Stimulated activated CD4-positive, alpha-beta T cell treated with anti-CD3 and anti-CD28 coated beads, Interleukin-12 subunit alpha, Interleukin-12 subunit beta, amount 100 ng/mL, for 24 hours (primary cell): Measurements from ENCODE around the gene AHCYL2.

Source experiments
- DNase-seq, 2 experiments: peaks; one replicate each; pipeline ENCODE4 v3.0.0-alpha.2; 2020; ENCODE audit warnings: low read depth in 2 of 2

The AHCYL2 gene

DNA sequence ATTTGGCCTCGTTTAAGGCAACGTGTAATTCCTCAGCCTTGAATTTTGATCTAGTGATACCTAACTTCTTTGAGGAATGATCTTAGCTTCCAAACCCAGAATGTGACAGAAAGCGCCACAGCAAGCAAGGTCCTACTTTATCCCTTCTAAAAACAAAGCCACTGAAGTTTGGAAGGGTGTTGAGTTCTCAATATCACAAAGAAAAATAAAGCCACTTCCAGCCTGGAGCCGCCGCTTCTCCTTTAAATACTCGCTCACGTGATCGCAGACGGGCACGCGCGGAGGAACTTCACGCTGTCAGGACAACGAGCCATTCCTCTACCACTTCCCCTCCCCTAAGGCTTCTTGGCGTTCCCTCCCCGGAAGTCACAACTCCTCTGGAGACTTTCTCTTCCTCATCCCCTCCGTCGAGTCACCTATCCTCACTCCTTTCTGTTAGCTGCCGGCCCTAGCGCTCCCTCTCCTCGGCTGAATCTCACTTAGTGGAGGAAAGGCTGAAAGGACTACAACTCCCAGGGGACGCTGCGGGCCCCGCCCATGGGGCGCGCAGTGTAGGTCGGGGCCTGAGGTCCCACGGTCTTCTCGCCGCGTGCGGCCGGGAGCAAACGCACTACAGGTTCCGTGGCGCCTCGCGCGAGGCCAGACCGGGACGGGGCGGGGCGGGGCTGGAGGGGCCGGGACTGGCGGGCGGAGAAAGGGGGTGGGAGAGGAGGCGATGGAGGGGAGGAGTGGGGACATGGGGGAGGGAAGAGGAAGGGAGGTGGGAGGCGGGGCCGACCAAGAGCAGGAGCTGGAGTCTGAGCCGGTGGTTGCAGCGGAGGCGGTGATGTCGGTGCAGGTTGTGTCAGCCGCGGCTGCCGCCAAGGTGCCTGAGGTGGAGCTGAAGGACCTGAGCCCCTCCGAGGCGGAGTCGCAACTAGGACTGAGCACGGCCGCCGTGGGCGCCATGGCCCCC lies at the start of gene AHCYL2:
Gene AHCYL2 (plus strand): TSS at position 780 of the 955 bp plus-strand sequence.
- peak; percentile 96 for DNase-seq

DNA sequence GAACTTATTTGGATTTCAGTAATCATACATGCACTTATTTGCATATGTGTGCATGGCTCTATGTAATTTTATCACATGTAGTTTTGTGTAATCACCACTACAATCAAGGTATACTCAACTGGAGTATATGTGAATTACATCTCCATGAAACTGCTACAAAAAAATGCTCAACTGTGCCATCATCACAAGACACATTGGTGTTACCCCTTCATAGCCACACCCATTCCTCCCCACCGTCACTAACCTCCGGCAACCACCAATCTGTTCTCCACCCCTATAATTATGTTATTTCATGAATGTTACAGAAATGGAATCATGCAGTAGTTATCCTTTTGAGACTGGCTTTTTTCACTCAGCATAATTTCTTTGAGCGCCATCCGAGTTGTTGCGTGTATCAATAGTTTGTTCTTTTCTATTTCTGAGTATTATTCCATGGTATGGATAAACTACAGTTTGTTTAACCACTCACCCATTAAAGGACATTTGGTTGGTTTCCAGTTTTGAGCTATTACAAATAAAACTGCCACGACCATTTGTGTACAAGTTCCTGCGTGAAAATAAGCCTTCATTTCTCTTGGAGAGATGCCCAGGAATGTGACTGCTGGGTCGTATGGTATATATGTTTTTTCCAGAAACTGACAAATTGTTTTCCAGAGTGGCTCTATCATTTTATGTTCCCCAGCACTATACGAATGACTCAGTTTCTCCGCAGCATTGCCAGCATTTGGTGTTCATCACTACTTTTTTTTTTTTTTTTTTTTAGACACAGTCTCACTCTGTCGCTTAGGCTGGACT lies 47.7 kb upstream of the AHCYL2 start:
- no peak for DNase-seq

DNA sequence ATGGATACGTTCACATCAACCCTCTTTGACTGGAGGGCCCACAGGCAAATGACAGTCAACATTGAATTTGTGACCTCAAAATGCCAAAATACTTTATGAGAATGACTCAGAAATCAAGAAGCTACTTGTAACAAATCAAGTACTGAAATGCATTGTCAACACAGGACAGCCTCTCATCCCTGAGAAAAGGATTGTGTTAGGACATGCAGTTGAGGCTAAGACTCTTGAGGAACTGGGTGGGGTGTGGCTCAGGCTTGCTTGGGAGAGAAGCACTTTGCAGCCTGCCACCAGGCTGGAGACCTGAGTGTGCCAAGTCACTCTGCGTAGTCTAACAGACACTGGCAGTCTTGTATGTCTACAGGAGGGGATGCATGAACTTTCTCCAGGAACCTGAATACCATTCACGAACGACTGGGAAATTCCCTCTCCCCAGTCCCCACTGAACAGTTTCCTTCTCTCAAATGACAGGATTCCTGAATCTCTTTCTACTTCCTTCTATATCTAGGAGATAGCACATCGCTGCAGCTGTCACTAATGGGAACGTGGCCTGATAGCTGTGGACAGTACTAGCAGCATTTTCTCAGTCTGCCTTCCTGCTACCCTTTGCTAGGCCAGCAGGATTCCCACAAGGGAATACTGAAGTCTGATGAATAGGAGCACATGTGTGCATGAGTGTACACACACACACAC lies 39.7 kb upstream of the AHCYL2 start:
- no peak for DNase-seq

DNA sequence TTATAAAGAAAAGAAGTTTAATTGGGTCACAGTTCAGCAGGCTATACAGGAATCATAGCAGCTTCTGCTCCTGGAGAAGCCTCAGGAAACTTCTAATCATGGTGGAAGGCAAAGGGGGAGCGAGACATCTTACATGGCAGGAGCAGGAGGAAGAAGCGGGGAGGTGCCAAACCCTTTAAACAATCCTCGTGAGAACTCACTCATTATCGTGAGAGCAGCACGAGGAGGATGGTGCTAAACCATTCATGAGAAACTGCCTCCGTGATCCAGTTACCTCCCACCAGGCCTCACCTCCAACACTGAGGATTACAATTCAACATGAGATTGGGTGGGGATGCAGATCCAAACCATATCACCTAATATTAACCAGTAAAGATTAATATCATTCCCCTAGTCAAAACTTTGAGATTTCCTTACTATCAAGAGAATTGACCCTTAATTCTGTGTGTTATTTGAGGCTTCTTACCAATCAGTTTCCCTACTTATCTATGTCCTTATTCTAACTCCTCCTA lies 38.0 kb upstream of the AHCYL2 start:
- DNase-seq, result no peak

DNA sequence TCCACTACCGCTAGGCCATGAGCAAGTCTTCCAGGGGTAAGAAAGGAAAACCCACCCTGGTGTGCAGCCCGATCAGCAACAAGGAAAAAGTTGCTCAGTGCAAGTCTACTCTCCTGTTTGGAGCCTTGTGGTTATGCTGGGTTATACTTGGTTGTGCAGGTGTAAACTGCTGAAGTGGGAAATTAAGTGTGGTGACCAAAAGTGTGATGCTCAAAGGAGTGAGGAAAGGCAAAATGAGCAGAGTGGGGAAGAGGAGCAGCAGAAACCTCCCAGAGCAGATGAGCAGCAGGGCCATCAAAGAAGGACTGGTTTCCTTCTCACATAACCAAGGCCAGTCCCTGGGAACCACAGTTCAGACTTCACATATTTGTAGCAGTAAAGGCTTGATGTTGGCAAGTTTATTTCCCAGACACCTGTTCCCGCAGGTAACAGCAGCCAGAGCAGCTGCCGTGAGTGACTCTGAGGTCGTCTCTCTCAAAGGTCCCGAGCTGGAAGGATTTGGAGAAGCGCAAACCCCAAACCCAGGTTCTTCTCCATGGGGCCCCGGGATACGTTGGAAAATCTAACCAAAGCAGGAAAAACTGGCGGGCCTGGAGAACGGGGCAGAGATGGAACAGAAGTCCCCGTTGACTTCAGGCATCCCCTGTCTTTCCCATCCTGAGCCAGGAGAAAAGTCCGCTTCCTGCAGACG lies 37.0 kb upstream of the AHCYL2 start:
- DNase-seq, result no peak

DNA sequence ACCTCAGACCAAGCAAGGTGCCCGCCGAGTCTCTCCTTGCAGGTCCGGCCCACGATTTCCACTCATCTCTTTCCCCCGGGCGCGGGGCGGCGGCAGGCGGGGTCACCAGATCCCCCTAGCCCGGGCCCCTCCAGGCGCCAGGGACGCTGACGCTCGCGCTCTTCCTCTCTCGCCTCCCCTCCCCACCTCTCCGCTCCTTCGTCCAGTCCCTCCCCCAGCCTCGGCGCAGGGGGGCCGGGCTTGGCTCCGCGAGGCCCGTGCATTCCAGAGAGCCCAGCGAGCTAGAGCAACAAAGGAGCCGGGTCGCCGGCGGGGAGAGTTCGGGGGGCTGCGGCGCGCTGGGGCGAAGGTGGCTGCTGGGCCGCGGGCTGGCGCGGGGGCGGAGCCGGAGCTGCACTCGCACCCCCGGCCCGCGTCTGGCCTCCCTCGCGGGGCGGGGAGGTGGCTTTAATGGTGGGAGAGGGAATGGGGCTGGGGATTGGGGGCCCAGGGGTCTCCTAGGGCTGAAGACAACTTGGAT lies 36.4 kb upstream of the AHCYL2 start, which contains the start of gene SMO:
Gene SMO (plus strand): TSS at position 262 of the 520 bp plus-strand sequence. CDS start 519 bp downstream, outside the sequence.
- no peak for DNase-seq

DNA sequence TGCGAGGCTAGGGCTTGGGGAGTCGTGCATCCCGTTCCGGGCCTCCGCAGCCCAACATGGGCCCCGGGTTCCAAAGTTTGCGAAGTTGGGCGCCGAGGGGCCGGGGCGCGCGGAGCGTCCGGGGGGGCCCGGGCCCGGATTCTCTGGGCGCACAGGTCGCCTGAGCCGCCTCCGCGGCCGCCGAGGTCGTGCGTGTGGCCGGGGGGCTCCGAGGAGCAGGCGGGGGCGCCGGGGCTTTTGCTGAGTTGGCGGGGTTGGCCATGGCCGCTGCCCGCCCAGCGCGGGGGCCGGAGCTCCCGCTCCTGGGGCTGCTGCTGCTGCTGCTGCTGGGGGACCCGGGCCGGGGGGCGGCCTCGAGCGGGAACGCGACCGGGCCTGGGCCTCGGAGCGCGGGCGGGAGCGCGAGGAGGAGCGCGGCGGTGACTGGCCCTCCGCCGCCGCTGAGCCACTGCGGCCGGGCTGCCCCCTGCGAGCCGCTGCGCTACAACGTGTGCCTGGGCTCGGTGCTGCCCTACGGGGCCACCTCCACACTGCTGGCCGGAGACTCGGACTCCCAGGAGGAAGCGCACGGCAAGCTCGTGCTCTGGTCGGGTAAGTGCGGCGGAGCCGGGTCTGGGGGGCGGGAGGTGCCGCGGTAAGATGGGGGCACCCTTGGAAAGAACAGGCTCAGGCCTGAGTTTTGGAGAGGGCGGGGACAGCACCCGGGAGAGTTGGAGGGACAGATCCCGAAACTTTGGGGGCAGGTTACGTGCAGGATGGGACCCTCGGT lies 35.8 kb upstream of the AHCYL2 start:
- no peak for DNase-seq

DNA sequence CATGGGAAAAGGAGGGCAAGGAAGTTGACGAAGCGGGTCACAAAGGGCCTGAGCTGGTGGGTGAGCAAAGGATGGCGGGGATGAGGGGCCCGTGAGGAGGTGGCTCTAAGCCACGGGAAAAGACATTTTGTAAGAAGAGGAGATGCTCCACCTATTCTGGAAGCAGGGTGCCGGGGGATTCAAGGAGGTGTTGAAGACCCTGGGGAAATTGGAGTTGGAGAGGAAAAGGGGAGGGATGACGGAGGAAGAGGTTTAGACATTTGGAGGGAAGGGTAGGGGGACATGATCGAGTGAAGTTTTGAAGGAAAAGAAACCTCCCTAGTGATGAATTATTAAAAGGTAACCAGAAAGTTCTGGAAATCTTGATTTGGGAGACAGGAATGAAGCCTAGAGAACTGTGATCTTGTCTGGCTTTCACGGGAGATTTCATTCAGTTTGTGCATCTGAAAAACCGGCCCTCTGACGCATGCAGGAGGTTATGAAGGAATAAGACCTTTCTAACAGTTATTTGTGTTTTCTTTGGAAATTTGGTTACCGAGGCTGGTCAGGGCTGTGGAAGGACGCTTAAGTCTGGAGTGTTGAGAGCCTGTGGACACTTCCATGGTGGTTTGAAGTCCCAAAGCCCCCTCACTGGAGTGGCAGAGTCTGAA lies 35.0 kb upstream of the AHCYL2 start:
- no peak for DNase-seq

DNA sequence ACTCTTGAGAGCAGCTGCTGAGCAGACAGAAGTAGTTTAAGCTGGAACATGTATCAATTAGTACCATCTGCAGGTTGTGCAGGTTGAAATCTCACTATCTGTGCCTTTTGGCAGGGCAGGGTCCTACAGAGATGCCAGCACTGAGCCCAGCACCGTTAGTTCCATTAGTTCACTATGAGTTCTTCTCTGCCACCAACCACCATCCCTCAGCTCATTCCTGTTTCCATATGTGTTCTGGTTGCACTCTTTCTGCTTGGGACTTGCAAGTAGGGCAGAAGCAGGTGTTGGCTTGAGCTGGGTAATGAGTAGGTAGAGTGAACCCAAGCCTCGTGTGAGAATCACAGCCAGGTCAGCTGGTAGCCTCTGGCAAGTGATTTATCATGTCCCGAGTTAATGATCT lies 33.6 kb upstream of the AHCYL2 start:
- DNase-seq, result no peak

DNA sequence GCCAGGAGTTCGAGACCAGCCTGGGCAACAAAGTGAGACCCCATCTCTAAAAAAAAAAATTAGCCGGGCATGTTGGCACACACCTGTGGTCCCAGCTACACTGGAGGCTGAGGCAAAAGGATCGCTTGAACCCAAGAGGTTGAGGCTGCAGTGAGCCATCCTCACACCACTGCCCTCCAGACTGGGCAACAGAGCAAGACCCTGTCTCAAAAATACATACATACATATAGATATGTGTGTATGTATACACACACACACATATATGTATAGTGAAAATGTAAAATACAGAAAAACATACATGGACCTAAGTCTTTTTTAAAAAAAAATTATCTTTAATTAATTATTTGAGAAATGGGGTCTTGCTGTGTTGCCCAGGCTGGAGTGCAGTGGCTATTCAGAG lies 30.9 kb upstream of the AHCYL2 start:
- no peak for DNase-seq

DNA sequence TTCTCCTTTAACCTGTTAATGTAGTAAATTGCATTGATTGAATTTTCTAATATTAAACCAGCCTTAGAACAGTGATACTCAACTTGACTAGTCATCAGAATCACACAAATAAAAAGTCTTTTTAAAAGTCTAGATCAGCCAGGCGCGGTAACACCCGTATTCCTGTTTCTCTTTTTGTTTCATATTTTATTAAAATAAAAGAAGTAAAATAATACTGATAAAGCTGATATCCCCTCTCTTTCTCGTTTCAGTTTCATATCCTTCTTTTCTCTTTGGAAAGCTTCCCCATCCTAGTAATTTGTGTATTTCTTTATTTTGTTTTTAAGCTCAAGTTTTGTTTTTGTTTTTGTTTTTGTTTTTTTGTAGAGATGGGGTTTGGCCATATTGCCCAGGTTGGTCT lies 27.1 kb upstream of the AHCYL2 start:
- DNase-seq, result no peak

DNA sequence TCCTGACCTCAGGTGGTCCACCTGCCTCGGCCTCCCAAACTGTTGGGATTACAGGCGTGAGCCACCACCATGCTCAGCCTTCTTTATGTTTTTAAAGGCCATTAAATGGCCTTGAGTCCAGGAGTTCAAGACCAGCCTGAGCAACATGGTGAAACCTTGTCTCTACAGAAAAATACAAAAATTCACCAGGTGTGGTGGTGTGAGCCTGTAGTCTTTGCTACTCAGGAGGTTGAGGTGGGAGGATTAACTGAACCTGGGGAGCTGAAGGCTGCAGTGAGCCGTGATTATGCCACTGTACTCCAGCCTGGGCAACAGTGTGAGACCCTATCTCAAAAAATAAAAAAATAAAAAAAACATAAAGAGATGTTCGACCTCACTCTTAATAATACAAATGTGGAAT lies 25.4 kb upstream of the AHCYL2 start:
- DNase-seq, result no peak

DNA sequence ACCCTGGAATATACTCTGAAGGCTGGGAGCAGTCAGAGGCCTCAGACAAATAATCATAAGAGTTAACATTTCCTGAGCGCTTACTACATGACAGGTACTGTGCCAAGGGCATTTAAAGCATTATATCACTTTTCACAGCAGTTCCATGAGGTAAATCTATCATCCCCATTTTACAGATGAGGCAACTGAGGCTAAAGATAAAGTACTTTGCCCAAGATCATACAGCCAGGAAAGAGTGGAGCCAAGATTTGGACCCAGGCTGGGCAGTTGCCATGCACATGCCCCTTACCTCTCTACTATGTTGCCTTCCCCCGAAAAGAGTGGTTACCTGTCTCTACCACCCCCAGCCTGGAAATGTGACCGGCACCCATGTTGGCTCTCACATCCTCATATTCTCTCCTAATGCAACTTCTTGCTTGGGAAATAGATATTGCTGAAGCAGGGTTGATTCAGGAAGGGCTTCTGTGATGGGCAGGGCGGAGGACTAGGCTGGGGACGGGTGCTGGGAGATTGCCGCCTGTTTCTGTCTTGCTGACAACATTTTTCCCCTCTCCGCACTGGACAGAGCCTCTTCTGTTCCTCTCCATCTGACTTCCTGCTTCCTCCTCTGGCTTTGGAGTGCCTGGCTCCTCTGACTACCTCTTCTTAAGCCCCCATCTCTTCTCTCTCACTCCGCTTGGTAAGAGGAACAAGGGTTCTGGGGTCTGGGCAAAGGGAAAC lies 22.6 kb upstream of the AHCYL2 start:
- DNase-seq, result no peak

DNA sequence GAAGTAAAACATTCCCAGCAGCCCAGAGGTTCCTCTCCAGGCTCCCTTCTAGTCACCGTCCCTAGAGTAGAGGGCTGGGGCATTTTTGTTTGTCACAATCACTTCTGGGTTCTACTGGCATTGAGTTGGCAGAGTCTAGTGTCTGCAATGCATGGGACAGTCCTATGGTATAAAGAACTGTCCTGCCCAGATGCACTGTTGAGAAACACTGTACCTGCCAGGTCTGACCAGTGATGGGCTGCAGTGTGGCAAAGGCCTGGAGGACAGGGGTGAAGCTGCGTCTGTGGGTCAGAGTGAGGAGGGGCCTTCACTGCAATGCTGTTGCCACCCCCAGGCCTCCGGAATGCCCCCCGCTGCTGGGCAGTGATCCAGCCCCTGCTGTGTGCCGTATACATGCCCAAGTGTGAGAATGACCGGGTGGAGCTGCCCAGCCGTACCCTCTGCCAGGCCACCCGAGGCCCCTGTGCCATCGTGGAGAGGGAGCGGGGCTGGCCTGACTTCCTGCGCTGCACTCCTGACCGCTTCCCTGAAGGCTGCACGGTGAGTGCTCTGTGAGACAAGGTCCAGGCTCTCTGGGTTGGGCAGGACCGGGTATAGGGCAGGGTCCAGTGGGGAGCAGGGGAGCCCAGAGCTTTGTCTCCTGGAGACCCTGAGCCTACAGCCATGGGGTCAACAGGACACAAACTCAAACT lies 21.6 kb upstream of the AHCYL2 start:
- no peak for DNase-seq

DNA sequence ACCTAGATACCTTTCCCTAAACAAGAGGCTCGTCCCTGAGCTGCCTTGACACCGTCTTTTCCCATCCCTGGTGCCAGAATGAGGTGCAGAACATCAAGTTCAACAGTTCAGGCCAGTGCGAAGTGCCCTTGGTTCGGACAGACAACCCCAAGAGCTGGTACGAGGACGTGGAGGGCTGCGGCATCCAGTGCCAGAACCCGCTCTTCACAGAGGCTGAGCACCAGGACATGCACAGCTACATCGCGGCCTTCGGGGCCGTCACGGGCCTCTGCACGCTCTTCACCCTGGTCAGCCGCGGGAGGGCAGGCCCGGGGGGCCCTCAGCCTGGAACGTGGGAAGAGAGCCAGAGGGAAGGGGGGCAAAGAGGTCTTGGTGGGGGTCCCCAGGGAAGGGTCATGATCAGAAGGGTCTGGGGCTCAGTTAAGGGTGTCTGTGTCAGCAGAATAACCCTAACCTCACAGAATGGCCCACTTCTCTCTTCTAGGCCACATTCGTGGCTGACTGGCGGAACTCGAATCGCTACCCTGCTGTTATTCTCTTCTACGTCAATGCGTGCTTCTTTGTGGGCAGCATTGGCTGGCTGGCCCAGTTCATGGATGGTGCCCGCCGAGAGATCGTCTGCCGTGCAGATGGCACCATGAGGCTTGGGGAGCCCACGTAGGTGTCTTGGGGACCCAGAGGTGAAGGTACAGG lies 19.6 kb upstream of the AHCYL2 start:
- no peak for DNase-seq

DNA sequence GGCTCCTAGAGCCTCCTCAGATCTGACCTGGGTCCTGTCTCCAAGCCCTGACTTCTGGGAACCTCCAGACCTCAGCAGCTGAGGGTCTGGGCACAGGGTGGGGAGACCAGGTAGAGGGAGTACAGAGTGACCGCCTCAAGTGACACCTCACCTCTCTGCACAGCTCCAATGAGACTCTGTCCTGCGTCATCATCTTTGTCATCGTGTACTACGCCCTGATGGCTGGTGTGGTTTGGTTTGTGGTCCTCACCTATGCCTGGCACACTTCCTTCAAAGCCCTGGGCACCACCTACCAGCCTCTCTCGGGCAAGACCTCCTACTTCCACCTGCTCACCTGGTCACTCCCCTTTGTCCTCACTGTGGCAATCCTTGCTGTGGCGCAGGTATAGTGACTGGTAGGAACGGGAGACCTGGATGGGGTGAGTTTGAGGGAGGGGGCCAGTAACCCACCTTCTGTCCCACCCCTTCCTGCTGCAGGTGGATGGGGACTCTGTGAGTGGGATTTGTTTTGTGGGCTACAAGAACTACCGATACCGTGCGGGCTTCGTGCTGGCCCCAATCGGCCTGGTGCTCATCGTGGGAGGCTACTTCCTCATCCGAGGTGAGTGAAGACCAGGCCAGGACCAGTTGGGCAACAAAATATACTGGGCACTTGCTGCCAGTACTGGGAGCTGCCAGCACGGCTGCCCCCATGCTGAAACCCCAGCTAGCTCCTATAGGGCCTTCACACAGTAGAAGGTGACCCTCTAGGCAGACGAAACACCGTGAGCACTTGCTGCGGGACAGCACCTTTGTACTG lies 18.6 kb upstream of the AHCYL2 start:
- DNase-seq, result no peak

DNA sequence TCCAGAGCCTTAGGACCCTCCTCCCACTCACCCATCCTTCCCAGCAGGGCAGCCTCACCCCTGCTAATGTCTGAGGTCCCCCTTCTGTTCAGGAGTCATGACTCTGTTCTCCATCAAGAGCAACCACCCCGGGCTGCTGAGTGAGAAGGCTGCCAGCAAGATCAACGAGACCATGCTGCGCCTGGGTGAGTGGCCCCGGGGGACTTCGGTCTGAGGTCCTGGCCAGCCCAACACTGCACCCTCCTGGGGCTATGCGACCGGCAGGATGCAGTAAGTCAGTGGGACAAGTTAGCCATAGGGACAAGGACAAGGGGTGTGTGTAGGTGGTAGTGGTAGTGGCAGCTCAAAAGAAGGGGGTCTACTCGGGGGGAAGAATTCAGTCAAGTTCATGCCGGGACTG lies 16.2 kb upstream of the AHCYL2 start:
- no peak for DNase-seq
